HG02798 (cell line): ENCODE measurements around the gene OSBPL1A.
"Not testable (repeated sequence)": the region's sequence is repeated elsewhere in the genome, so short reads cannot be mapped to it uniquely, and the experiment has no call there.

Experiments used
- ATAC-seq: cut with Tn5 transposase; IDR thresholded peaks from one replicate; pipeline ENCODE4 v1.9.1; 2021; ENCODE audit warnings: mild to moderate bottlenecking; ENCODE audit not compliant: unreplicated experiment, poor library complexity

Gene OSBPL1A

GRCh38 chr18:24149591-24149990, 248.0 kb downstream of the OSBPL1A start:
- ATAC-seq, result not testable (repeated sequence)

GRCh38 chr18:24142376-24142775, 255.2 kb downstream of the OSBPL1A start:
- no peak for ATAC-seq

- no peak for ATAC-seq
Observed at GRCh38 chr18:24140697-24141096, 256.9 kb downstream of the OSBPL1A start.

- peak; percentile 95 for ATAC-seq
Observed at GRCh38 chr18:24138789-24139616, 258.6 kb downstream of the OSBPL1A start, which contains the start of gene CABYR. Gene CABYR (plus strand): TSS chr18:24139062. CDS start chr18:24143115, 4,053 bp downstream.

- no peak for ATAC-seq
Observed at GRCh38 chr18:24138409-24138788, 259.2 kb downstream of the OSBPL1A start.

GRCh38 chr18:24136967-24137373, 260.7 kb downstream of the OSBPL1A start:
- ATAC-seq, result no peak

GRCh38 chr18:24130494-24130893, 267.1 kb downstream of the OSBPL1A start:
- no peak for ATAC-seq

- ATAC-seq, result no peak
Observed at GRCh38 chr18:24128700-24129099, 268.9 kb downstream of the OSBPL1A start.

GRCh38 chr18:24127735-24128134, 269.9 kb downstream of the OSBPL1A start:
- no peak for ATAC-seq

- no peak for ATAC-seq
Observed at GRCh38 chr18:24126155-24126961, 271.3 kb downstream of the OSBPL1A start.

GRCh38 chr18:24121625-24122024, 276.0 kb downstream of the OSBPL1A start:
- ATAC-seq, result no peak

- ATAC-seq, result no peak
Observed at GRCh38 chr18:24120676-24121075, 276.9 kb downstream of the OSBPL1A start.

- ATAC-seq, result peak; percentile 71
Observed at GRCh38 chr18:24118750-24119577, 278.7 kb downstream of the OSBPL1A start.

GRCh38 chr18:24115628-24116027, 282.0 kb downstream of the OSBPL1A start:
- no peak for ATAC-seq

GRCh38 chr18:24114924-24115549, 282.6 kb downstream of the OSBPL1A start:
- ATAC-seq, result no peak

GRCh38 chr18:24112874-24113615, 284.6 kb downstream of the OSBPL1A start:
- no peak for ATAC-seq

GRCh38 chr18:24112464-24112863, 285.2 kb downstream of the OSBPL1A start:
- ATAC-seq, result no peak
